HepG2 (cell line): ENCODE measurements around the gene ALG8. TPM values are rescaled to one million over a fixed set of nuclear protein-coding genes. Genes with fewer than 3 reads are reported as not detected.
A peak's percentile ranks its signal among the peaks of the same experiment; 100 is the strongest.

Source experiments
- ATM ChIP-seq: fragments of 450-650 bp; IDR thresholded peaks from 2 replicates; pipeline ENCODE4 v1.7.1; 2017; ENCODE audit warnings: mild to moderate bottlenecking, borderline replicate concordance
- MXD4 ChIP-seq: IDR thresholded peaks from 2 replicates; pipeline ENCODE4 v1.6.1; 2016; ENCODE audit warnings: mild to moderate bottlenecking, missing biosample characterization, missing genetic modification reagents
- NR1H2 ChIP-seq: sonication (generic); formaldehyde crosslinking; IDR thresholded peaks from 2 replicates; pipeline ENCODE4 v1.8.1; 2022; ENCODE audit warnings: low read depth, missing genetic modification reagents, borderline replicate concordance
- RFX5 ChIP-seq: IDR thresholded peaks from 2 replicates; pipeline ENCODE4 v1.6.1; 2011; ENCODE audit warnings: low read depth, low read length, improper control_type of control experiment
- TMF1 ChIP-seq: sonication (generic); formaldehyde crosslinking; IDR thresholded peaks from 2 replicates; pipeline ENCODE4 v1.8.1; 2022; ENCODE audit warnings: low read depth, missing genetic modification reagents
- ZBTB20 ChIP-seq: sonication (generic); formaldehyde crosslinking; IDR thresholded peaks from 2 replicates; pipeline ENCODE4 v1.8.1; 2023; ENCODE audit warnings: missing genetic modification reagents, low read depth, mild to moderate bottlenecking, borderline replicate concordance
- polyA plus RNA-seq, 8 experiments: library from polyadenylated mRNA; depleted of rRNA in 3 of 8; stranded (reverse) in 7 of 8; unstranded in 1 of 8; fragments of >200 nt; fragmentation: Illumina TruSeq in 4 of 8; extraction: Trizol in 4 of 8; gene quantifications; 2 replicates each; pipeline versions ENCODE4 v1.2.1 to v1.2.3, GENCODE V29; 2011 to 2016; ENCODE audit warnings: low read depth in 4 of 8, missing spikeins in 1 of 8, mixed read lengths in 1 of 8; ENCODE audit not compliant: insufficient read depth in 1 of 8
- total RNA-seq, 5 experiments: library from RNA; depleted of rRNA; stranded (reverse); fragments of >200 nt; fragmentation: Illumina TruSeq; extraction: Trizol; gene quantifications; 2 replicates each; pipeline ENCODE4 v1.2.3, GENCODE V29; 2016; ENCODE audit warnings: low read depth in 1 of 5
- TF ChIP-seq, protein P1 (sequence below): sonication (generic); formaldehyde crosslinking; IDR thresholded peaks from 2 replicates; pipeline ENCODE4 v1.4.0; 2020; ENCODE audit warnings: low read depth, missing genetic modification reagents
- TF ChIP-seq, protein P2 (sequence below): sonication (generic); formaldehyde crosslinking; IDR thresholded peaks from 2 replicates; pipeline ENCODE4 v1.4.0; 2020; ENCODE audit warnings: mild to moderate bottlenecking, missing genetic modification reagents
- TF ChIP-seq, protein P3 (sequence below): sonication (generic); formaldehyde crosslinking; IDR thresholded peaks from 2 replicates; pipeline ENCODE4 v1.4.0; 2020; ENCODE audit warnings: mild to moderate bottlenecking, missing genetic modification reagents
- TF ChIP-seq, protein P4 (sequence below): sonication (generic); formaldehyde crosslinking; IDR thresholded peaks from 2 replicates; pipeline ENCODE4 v1.5.0; 2020; ENCODE audit warnings: mild to moderate bottlenecking, missing genetic modification reagents

The ALG8 gene
- total and polyA plus RNA-seq, 2 of the 13 experiments (the other 11 are each of a cell fraction or from before 2014, with no cell fraction given): 75.8 to 88.0 TPM

DNA sequence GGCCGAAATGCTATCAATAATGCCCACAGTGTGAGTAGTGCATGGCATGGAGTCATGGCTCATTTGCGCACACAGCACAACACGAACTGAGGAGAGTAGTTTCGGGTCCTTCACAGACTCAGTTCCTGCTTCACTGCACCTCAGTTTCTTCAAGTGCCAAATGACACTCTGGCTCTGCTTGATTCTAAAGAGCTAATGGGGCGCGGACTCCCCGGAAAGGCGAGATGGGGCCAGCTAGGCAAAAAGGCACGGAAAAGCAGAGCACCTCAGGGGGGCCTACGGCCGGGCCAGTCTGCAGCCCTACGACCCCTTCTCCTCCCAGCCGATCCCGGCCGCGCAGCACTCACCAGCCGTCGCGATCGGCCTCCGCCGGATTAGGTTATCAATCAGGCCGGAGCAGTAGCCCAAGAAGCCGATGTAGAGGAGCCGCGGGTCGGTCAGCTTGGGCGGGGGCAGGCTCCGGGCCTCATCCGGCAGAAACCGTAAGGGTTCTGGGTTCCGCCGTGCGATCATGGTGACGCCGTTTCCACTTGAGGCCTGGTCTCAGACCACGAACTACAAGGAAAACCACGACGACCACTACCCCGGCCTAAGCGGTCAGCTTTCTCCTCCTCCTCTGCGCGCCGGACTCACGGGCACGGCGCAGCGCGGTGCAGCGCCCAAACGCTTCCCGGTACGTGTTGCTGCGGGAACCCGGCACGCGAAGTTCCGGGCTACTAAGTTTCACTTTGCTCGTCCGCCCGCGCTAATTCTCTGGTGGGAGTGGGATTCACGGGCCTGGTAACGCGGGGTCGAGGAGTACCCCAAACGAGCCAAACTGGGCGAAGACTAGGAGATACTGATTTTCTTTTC, 60.0 kb downstream of the ALG8 start, which contains the start of gene NDUFC2 (continued):
- TF ChIP-seq TMF1: 0 out of 2 replicates have a peak, but pooled peaks have one; percentile 23
- TF ChIP-seq ZBTB20: peak; percentile 79
- peak; percentile 52; the same call in 1 of the 2 replicates for TF ChIP-seq RFX5
- peak; percentile 83 for TF ChIP-seq MXD4
- TF ChIP-seq, protein P1, sequence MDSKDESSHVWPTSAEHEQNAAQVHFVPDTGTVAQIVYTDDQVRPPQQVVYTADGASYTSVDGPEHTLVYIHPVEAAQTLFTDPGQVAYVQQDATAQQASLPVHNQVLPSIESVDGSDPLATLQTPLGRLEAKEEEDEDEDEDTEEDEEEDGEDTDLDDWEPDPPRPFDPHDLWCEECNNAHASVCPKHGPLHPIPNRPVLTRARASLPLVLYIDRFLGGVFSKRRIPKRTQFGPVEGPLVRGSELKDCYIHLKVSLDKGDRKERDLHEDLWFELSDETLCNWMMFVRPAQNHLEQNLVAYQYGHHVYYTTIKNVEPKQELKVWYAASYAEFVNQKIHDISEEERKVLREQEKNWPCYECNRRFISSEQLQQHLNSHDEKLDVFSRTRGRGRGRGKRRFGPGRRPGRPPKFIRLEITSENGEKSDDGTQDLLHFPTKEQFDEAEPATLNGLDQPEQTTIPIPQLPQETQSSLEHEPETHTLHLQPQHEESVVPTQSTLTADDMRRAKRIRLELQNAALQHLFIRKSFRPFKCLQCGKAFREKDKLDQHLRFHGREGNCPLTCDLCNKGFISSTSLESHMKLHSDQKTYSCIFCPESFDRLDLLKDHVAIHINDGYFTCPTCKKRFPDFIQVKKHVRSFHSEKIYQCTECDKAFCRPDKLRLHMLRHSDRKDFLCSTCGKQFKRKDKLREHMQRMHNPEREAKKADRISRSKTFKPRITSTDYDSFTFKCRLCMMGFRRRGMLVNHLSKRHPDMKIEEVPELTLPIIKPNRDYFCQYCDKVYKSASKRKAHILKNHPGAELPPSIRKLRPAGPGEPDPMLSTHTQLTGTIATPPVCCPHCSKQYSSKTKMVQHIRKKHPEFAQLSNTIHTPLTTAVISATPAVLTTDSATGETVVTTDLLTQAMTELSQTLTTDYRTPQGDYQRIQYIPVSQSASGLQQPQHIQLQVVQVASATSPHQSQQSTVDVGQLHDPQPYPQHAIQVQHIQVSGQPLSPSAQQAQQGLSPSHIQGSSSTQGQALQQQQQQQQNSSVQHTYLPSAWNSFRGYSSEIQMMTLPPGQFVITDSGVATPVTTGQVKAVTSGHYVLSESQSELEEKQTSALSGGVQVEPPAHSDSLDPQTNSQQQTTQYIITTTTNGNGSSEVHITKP (CRISPR knock-in tag): 0 out of 2 replicates have a peak, but pooled peaks have one; percentile 25
- TF ChIP-seq, protein P2, sequence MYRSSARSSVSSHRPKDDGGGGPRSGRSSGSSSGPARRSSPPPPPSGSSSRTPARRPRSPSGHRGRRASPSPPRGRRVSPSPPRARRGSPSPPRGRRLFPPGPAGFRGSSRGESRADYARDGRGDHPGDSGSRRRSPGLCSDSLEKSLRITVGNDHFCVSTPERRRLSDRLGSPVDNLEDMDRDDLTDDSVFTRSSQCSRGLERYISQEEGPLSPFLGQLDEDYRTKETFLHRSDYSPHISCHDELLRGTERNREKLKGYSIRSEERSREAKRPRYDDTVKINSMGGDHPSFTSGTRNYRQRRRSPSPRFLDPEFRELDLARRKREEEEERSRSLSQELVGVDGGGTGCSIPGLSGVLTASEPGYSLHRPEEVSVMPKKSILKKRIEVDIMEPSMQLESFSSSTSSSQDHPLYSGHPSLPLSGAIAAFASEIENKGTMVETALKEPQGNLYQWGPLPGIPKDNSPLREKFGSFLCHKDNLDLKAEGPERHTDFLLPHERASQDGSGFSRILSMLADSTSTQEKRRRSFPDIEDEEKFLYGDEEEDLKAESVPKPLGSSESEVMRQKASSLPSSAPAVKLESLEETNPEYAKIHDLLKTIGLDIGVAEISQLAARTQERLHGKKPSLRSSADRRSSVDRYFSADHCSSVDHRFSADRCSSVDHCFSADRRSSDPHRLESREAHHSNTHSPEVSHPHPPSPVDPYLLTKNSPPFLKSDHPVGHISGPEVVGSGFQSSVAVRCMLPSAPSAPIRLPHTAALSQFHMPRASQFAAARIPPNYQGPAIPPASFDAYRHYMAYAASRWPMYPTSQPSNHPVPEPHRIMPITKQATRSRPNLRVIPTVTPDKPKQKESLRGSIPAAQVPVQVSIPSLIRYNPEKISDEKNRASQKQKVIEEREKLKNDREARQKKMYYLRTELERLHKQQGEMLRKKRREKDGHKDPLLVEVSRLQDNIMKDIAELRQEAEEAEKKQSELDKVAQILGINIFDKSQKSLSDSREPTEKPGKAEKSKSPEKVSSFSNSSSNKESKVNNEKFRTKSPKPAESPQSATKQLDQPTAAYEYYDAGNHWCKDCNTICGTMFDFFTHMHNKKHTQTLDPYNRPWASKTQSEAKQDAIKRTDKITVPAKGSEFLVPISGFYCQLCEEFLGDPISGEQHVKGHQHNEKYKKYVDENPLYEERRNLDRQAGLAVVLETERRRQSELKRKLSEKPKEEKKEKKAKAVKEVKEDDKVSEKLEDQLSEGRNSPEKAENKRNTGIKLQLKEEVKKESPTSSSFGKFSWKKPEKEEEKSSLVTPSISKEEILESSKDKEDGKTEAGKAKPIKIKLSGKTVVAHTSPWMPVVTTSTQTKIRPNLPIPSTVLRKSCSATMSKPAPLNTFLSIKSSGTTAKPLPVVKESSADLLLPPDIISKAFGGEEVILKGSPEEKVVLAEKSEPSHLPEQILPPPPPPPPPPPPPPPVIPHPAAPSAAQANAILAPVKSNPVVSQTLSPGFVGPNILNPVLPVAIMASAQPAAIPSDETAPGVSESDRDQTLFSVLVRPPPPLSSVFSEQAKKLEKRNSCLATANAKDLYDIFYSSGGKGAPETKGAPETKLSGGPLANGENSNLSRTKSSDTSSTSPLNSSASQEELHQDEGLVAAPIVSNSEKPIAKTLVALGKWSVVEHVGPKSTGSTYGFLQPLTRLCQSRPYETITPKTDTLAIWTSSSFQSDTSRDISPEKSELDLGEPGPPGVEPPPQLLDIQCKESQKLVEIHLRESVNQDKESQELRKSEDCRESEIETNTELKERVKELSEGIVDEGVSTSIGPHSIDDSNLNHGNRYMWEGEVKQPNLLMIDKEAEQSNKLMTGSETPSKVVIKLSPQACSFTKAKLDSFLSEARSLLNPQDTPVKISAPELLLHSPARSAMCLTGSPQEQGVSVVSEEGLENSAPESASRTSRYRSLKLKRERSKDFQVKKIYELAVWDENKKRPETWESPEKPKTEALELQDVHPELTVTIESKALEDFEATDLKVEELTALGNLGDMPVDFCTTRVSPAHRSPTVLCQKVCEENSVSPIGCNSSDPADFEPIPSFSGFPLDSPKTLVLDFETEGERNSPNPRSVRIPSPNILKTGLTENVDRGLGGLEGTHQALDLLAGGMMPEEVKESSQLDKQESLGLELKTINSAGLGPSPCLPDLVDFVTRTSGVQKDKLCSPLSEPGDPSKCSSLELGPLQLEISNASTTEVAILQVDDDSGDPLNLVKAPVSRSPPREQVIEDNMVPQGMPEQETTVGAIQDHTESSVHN: peak; percentile 41; the same call in 1 of the 2 replicates
- TF ChIP-seq, protein P3, sequence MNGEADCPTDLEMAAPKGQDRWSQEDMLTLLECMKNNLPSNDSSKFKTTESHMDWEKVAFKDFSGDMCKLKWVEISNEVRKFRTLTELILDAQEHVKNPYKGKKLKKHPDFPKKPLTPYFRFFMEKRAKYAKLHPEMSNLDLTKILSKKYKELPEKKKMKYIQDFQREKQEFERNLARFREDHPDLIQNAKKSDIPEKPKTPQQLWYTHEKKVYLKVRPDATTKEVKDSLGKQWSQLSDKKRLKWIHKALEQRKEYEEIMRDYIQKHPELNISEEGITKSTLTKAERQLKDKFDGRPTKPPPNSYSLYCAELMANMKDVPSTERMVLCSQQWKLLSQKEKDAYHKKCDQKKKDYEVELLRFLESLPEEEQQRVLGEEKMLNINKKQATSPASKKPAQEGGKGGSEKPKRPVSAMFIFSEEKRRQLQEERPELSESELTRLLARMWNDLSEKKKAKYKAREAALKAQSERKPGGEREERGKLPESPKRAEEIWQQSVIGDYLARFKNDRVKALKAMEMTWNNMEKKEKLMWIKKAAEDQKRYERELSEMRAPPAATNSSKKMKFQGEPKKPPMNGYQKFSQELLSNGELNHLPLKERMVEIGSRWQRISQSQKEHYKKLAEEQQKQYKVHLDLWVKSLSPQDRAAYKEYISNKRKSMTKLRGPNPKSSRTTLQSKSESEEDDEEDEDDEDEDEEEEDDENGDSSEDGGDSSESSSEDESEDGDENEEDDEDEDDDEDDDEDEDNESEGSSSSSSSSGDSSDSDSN (CRISPR knock-in tag): peak; percentile 93
- TF ChIP-seq NR1H2: no peak
- TF ChIP-seq ATM: no peak
- TF ChIP-seq, protein P4, sequence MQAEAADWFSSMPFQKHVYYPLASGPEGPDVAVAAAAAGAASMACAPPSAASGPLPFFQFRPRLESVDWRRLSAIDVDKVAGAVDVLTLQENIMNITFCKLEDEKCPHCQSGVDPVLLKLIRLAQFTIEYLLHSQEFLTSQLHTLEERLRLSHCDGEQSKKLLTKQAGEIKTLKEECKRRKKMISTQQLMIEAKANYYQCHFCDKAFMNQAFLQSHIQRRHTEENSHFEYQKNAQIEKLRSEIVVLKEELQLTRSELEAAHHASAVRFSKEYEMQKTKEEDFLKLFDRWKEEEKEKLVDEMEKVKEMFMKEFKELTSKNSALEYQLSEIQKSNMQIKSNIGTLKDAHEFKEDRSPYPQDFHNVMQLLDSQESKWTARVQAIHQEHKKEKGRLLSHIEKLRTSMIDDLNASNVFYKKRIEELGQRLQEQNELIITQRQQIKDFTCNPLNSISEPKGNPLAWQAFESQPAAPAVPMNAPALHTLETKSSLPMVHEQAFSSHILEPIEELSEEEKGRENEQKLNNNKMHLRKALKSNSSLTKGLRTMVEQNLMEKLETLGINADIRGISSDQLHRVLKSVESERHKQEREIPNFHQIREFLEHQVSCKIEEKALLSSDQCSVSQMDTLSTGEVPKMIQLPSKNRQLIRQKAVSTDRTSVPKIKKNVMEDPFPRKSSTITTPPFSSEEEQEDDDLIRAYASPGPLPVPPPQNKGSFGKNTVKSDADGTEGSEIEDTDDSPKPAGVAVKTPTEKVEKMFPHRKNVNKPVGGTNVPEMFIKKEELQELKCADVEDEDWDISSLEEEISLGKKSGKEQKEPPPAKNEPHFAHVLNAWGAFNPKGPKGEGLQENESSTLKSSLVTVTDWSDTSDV: peak; percentile 94
